ENCODE measurements around the gene SMARCA4.
"Not testable (repeated sequence)": the region's sequence is repeated elsewhere in the genome, so short reads cannot be mapped to it uniquely, and the experiment has no call there.

The SMARCA4 gene

DNA sequence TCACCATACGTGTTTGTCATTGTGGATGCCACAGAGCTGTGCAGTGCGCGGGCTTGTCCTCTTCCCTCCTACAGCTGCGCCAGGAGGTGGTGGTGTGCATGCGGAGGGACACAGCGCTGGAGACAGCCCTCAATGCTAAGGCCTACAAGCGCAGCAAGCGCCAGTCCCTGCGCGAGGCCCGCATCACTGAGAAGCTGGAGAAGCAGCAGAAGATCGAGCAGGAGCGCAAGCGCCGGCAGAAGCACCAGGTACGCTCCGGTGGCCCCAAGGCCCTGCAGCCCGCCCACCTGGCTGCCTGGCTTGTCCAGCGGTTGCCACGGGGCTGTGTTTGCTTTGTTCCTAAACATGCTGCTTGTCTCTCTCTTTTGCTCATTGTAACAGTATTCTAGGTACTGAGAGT is 30.2 kb downstream of the SMARCA4 start:
- TF ChIP-seq CTCF (IDR thresholded peaks at IDR 0.05; ENCODE audit: low read depth, low read length): no peak

GRCh38 chr19:10991521-10992081 is 30.8 kb downstream of the SMARCA4 start:
- no peak for TF ChIP-seq CTCF (IDR thresholded peaks at IDR 0.05; ENCODE audit: low read depth, low read length)
- H3K4me3 ChIP-seq (ENCODE audit: low read depth, low read length): no peak overlapping the region

More for the DNA sequence above, 30.2 kb downstream of the SMARCA4 start:
- H3K4me3 ChIP-seq (ENCODE audit: low read depth, low read length): no peak overlapping the region

- H3K4me3 ChIP-seq (ENCODE audit: low read depth, low read length): not testable (repeated sequence)
Measured at GRCh38 chr19:10992174-10992573, 31.3 kb downstream of the SMARCA4 start.

GRCh38 chr19:10995926-10996600 is 35.2 kb downstream of the SMARCA4 start:
- no peak overlapping the region for H3K4me3 ChIP-seq (ENCODE audit: low read depth, low read length)
- TF ChIP-seq CTCF (IDR thresholded peaks at IDR 0.05; ENCODE audit: low read depth, low read length): no peak

- H3K4me3 ChIP-seq (ENCODE audit: low read depth, low read length): no peak overlapping the region
- TF ChIP-seq CTCF (IDR thresholded peaks at IDR 0.05; ENCODE audit: low read depth, low read length): no peak
Measured at GRCh38 chr19:10998045-10998533, 37.3 kb downstream of the SMARCA4 start.

DNA sequence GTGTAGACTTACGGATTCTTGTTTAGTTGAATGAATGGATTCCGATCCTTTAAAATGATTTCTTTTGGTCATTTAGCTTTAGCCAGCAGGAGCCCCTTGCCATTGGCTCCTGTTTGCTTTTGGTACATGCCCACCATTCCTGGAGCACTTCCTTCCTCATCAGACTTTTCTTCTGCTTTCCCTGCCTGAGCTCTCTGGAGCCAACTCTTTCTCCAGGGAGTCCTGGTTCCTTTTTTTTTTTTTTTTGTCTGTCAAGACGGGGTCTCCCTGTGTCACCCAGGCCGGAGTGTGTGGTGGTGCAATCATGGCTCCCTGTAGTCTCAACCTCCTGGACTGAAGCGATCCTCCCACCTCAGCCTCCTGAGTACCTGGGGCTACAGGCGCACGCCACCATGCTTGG is 37.8 kb downstream of the SMARCA4 start:
- TF ChIP-seq CTCF (IDR thresholded peaks at IDR 0.05; ENCODE audit: low read depth, low read length): no peak
- no peak overlapping the region for H3K4me3 ChIP-seq (ENCODE audit: low read depth, low read length)

GRCh38 chr19:11005521-11005920 is 44.7 kb downstream of the SMARCA4 start:
- no peak overlapping the region for H3K4me3 ChIP-seq (ENCODE audit: low read depth, low read length)
- no peak for TF ChIP-seq CTCF (IDR thresholded peaks at IDR 0.05; ENCODE audit: low read depth, low read length)
